SK-N-SH (cell line): ENCODE measurements around the gene PCK2.

ENCODE experiments used
- EZH2phosphoT487 ChIP-seq: fragments of 200-600 bp; sonication (generic); IDR thresholded peaks from 2 replicates; pipeline ENCODE4 v1.6.1; 2017; ENCODE audit warnings: low read depth, mixed run types, mild to moderate bottlenecking, antibody characterized with exemption, moderate library complexity, borderline replicate concordance
- FOXJ3 ChIP-seq: sonication (generic); formaldehyde crosslinking; IDR thresholded peaks from 2 replicates; pipeline ENCODE4 v1.5.1; 2020; ENCODE audit warnings: mild to moderate bottlenecking, missing genetic modification reagents
- MEF2A ChIP-seq: IDR thresholded peaks from 2 replicates; pipeline ENCODE4 v1.4.0; 2012; ENCODE audit warnings: low read depth, borderline replicate concordance
- SMC3 ChIP-seq: IDR thresholded peaks from 2 replicates; pipeline ENCODE4 v1.6.1; 2012; ENCODE audit warnings: low read depth, low read length, improper control_type of control experiment
- TF ChIP-seq, protein P1 (sequence below): fragments of 200-600 bp; sonication (generic); IDR thresholded peaks from 2 replicates; pipeline ENCODE4 v1.6.1; 2017; ENCODE audit warnings: antibody characterized with exemption, mild to moderate bottlenecking, moderate library complexity

DNA sequence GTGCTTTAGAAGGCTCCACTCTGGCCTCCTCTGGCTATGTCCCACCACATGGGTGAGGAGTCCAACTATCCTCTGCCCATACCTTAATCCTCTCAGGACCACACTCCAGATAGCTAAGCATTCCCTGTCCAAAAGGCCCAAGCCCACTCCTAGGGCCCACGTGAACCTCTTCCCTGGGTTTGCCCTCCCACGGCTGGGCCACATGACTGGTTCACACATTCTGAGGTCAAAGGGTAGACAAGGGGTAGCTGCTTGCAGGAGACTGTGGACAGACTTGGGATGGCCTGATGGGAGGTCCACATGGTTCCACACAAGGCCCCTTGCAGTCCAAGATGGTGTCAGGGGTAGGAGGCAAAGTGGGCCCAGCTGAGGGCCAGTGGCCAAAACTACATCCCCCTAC lies 6.0 kb upstream of the PCK2 start:
- TF ChIP-seq SMC3: no peak
- no peak for TF ChIP-seq FOXJ3 (CRISPR knock-in tag)
- no peak for TF ChIP-seq EZH2phosphoT487
- TF ChIP-seq, protein P1, sequence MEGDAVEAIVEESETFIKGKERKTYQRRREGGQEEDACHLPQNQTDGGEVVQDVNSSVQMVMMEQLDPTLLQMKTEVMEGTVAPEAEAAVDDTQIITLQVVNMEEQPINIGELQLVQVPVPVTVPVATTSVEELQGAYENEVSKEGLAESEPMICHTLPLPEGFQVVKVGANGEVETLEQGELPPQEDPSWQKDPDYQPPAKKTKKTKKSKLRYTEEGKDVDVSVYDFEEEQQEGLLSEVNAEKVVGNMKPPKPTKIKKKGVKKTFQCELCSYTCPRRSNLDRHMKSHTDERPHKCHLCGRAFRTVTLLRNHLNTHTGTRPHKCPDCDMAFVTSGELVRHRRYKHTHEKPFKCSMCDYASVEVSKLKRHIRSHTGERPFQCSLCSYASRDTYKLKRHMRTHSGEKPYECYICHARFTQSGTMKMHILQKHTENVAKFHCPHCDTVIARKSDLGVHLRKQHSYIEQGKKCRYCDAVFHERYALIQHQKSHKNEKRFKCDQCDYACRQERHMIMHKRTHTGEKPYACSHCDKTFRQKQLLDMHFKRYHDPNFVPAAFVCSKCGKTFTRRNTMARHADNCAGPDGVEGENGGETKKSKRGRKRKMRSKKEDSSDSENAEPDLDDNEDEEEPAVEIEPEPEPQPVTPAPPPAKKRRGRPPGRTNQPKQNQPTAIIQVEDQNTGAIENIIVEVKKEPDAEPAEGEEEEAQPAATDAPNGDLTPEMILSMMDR: no peak
- TF ChIP-seq MEF2A: no peak
